ENCODE results near the gene RFLNA.

Gene RFLNA

GRCh38 chr12:124338876-124339603, 44.1 kb downstream of the RFLNA start:
- no peak for DNase-seq

- no peak for DNase-seq
Observed at GRCh38 chr12:124340080-124340900, 45.4 kb downstream of the RFLNA start.

- DNase-seq, result no peak
Observed at GRCh38 chr12:124341645-124342069, 46.8 kb downstream of the RFLNA start.

GRCh38 chr12:124344022-124344421, 49.1 kb downstream of the RFLNA start:
- no peak for DNase-seq

GRCh38 chr12:124344526-124344925, 49.6 kb downstream of the RFLNA start:
- no peak for DNase-seq

- no peak for DNase-seq
Observed at GRCh38 chr12:124345795-124346194, 50.9 kb downstream of the RFLNA start.

GRCh38 chr12:124346425-124347168, 51.7 kb downstream of the RFLNA start:
- no peak for DNase-seq

GRCh38 chr12:124347335-124347734, 52.4 kb downstream of the RFLNA start:
- no peak for DNase-seq

GRCh38 chr12:124347805-124348658, 53.1 kb downstream of the RFLNA start:
- peak; percentile 28 for DNase-seq

- no peak for DNase-seq
Observed at GRCh38 chr12:124348659-124349380, 53.9 kb downstream of the RFLNA start.

GRCh38 chr12:124350491-124350890, 55.6 kb downstream of the RFLNA start:
- no peak for DNase-seq

- DNase-seq, result no peak
Observed at GRCh38 chr12:124351422-124351821, 56.5 kb downstream of the RFLNA start.

- DNase-seq, result no peak
Observed at GRCh38 chr12:124352257-124352656, 57.4 kb downstream of the RFLNA start.

GRCh38 chr12:124352839-124353238, 57.9 kb downstream of the RFLNA start:
- peak; percentile 90 for DNase-seq

GRCh38 chr12:124354400-124354799, 59.5 kb downstream of the RFLNA start:
- no peak for DNase-seq

GRCh38 chr12:124356221-124356620, 61.3 kb downstream of the RFLNA start:
- DNase-seq, result no peak

- DNase-seq, result no peak
Observed at GRCh38 chr12:124357616-124358015, 62.7 kb downstream of the RFLNA start.

- DNase-seq, result no peak
Observed at GRCh38 chr12:124358572-124358971, 63.7 kb downstream of the RFLNA start.

GRCh38 chr12:124359671-124360581, 65.0 kb downstream of the RFLNA start:
- DNase-seq, result no peak

GRCh38 chr12:124361074-124361970, 66.4 kb downstream of the RFLNA start:
- DNase-seq, result no peak

All from hematopoietic multipotent progenitor cell treated with erythropoietin and hydrocortisone succinate and interleukin-3 and kit ligand, for 4 days (in vitro differentiated cells).